Measurements from ENCODE around the gene ABHD16B. TPM values are rescaled to one million over a fixed set of nuclear protein-coding genes. Genes with fewer than 3 reads are reported as not detected.
A peak's percentile ranks its signal among the peaks of the same experiment; 100 is the strongest.
"Not testable (repeated sequence)": the region's sequence is repeated elsewhere in the genome, so short reads cannot be mapped to it uniquely, and the experiment has no call there.

Gene ABHD16B
- total and polyA plus RNA-seq, 10 of the 15 experiments (the other 5 are each of a cell fraction or from before 2014, with no cell fraction given) = 0.13 TPM; not detected in 9

DNA sequence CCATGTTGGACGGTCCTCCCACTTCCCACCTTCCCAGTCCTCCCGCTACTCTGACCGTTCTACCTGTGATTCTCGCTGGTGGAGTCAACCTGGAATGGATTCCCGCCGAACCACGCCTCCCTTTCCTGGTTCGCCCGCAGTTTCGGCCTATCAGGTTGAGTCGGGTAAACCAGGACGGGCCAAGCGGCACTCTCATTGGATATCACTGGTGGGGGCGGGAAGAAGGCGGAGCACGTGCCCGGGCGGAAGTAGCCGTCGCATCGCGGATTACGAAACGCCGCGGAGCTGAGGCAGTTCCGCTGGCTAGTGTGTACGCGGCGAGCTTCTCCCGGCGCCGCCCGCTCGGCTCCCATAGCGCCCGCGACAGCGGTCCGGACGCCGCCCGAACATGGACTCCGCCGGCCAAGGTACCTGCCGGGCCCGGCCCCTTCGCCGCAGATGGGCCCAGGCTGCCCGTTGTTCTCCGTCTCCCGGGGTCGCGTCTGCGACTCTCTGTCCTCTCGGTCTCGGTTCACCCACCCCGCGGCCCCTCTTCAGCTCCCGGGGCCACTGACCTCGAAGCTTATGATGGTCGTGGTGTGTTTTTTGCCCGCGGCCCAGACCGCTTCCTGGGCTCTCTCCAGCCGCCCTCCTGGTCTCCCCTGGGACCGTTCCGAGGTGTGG, 3.8 kb downstream of the ABHD16B start, which contains the start of gene TPD52L2 (continued):
- TF ChIP-seq, protein P1, sequence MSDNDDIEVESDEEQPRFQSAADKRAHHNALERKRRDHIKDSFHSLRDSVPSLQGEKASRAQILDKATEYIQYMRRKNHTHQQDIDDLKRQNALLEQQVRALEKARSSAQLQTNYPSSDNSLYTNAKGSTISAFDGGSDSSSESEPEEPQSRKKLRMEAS (IDR thresholded peaks at IDR 0.05; ENCODE audit: low read depth, low read length) = peak; percentile 98
- TF ChIP-seq PML (IDR thresholded peaks at IDR 0.05; ENCODE audit: low read length) = no peak; the same call in 1 of the 2 replicates
- no peak for TF ChIP-seq NR2C2 (IDR thresholded peaks at IDR 0.05; ENCODE audit: borderline replicate concordance, control insufficient read depth, insufficient read length, low read depth)
- TF ChIP-seq TBL1XR1 (IDR thresholded peaks at IDR 0.05; ENCODE audit: low read depth, low read length) = 0 out of 2 replicates have a peak, but pooled peaks have one; percentile 27

DNA sequence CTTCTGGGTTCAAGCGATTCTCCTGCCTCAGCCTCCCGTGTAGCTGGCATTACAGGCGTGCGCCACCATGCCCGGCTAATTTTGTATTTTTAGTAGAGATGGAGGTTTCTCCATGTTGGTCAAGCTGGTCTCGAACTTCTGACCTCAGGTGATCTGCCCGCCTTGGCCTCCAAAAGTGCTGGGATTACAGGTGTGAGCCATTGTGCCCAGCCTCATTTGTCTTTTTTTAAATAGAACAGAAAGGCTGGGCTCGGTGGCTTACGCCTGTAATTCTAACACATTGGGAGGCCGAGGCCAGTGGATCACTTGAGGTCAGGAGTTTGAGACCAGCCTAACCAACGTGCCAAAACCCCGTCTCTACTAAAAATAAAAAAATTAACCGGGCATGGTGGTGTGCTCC, 5.7 kb downstream of the ABHD16B start:
- H2AFZ ChIP-seq (ENCODE audit: control insufficient read depth, low read depth, low read length); ATAC-seq; FAIRE-seq; H3K27me3 ChIP-seq (replicated peaks in 1 of 2; ENCODE audit: control insufficient read depth in 2 of 2, insufficient read depth in 2 of 2, low read length in 1 of 2); DNase-seq (ENCODE audit: low read depth, low spot score); H3K27ac ChIP-seq (ENCODE audit: control insufficient read depth, insufficient read depth); H3K36me3 ChIP-seq (ENCODE audit: control insufficient read depth in 2 of 2, insufficient read depth in 2 of 2, low read length in 1 of 2); H4K20me1 ChIP-seq (ENCODE audit: control insufficient read depth, insufficient read depth); H3K9ac ChIP-seq (ENCODE audit: control insufficient read depth, insufficient read depth, low read length); H3K4me3 ChIP-seq; H3K9me3 ChIP-seq (replicated peaks; ENCODE audit: control insufficient read depth, insufficient read depth, low read length); H3K4me1 ChIP-seq (ENCODE audit: control insufficient read depth, insufficient read depth, low read length); BruUV-seq (replicated peaks); H3K4me2 ChIP-seq (ENCODE audit: control insufficient read depth, insufficient read depth); in situ Hi-C loops (cut with MboI): not testable (repeated sequence)
- WGBS (ENCODE audit: insufficient coverage, insufficient replicate concordance, low lambda C conversion rate, missing lambda C conversion rate) = 95% methylated on average over 13 of the region's 13 CpGs
- peaks cover 33% of the 10 kb centered on the region for H3K79me2 ChIP-seq (ENCODE audit: control insufficient read depth, insufficient read depth, low read length)
- RAD21 ChIA-PET (ENCODE audit: unreplicated experiment) = interaction anchor here (0.6 kb wide), 1 partner anchor 107 kb away, joined by 4 read pairs; no protein-coding TSS in a partner anchor
- intact Hi-C loops (cut with micrococcal nuclease; ENCODE audit: unreplicated experiment) = loop anchor here (10.0 kb wide), 1 partner anchor 188 kb away; no protein-coding TSS in a partner anchor
- SMC1A ChIA-PET (ENCODE audit: uncharacterized antibody, unreplicated experiment) = interaction anchor here (1.6 kb wide), 1 partner anchor 81 kb away, joined by 5 read pairs; no protein-coding TSS in a partner anchor
- CTCF ChIA-PET = interaction anchor here (0.8 to 4.4 kb wide), 4 partner anchors 81 to 209 kb away, joined by 4 to 26 read pairs (median 6); partner anchors contain the start of genes ARFRP1, RTEL1 and ZGPAT
- POLR2A ChIA-PET = interaction anchor here (0.6 to 1.0 kb wide), 3 partner anchors 13 to 285 kb away, joined by 3 to 4 read pairs (median 4); no protein-coding TSS in a partner anchor
